Endothelial cell of hepatic sinusoid (primary cell): ENCODE measurements around the gene SLC1A2.

Source experiments
- in situ Hi-C: cut with HindIII; loops from 2 replicates; pipeline ENCODE4 v1.10.0; 2017; ENCODE audit warnings: low sequenced_read_pairs

Gene SLC1A2

GRCh38 chr11:35381709-35382322 lies 37.5 kb downstream of the SLC1A2 start:
- in situ Hi-C loops, result no loop called here

GRCh38 chr11:35380603-35381002 lies 38.8 kb downstream of the SLC1A2 start:
- in situ Hi-C loops, result no loop called here

- in situ Hi-C loops, result loop anchor here (5.0 kb wide), 2 partner anchors 40 to 105 kb away; partner anchors contain the start of gene SLC1A2
These were observed 42.1 kb downstream of the SLC1A2 start for GRCh38 chr11:35377262-35377661.

- in situ Hi-C loops, result loop anchor here (5.0 kb wide), 2 partner anchors 41 to 104 kb away; partner anchors contain the start of gene SLC1A2
These were observed 42.7 kb downstream of the SLC1A2 start for GRCh38 chr11:35376613-35377012.

GRCh38 chr11:35376118-35376510 lies 43.2 kb downstream of the SLC1A2 start:
- in situ Hi-C loops, result loop anchor here (5.0 kb wide), 2 partner anchors 41 to 104 kb away; partner anchors contain the start of gene SLC1A2

GRCh38 chr11:35375332-35376117 lies 43.8 kb downstream of the SLC1A2 start:
- in situ Hi-C loops, result loop anchor here (5.0 kb wide), 2 partner anchors 42 to 103 kb away; partner anchors contain the start of gene SLC1A2

GRCh38 chr11:35373284-35373933 lies 45.9 kb downstream of the SLC1A2 start:
- in situ Hi-C loops, result no loop called here

GRCh38 chr11:35372565-35373283 lies 46.6 kb downstream of the SLC1A2 start:
- in situ Hi-C loops, result no loop called here

GRCh38 chr11:35367491-35367890 lies 51.9 kb downstream of the SLC1A2 start:
- in situ Hi-C loops, result no loop called here

- in situ Hi-C loops, result no loop called here
These were observed 52.6 kb downstream of the SLC1A2 start for GRCh38 chr11:35366798-35367197.

- in situ Hi-C loops, result no loop called here
These were observed 53.4 kb downstream of the SLC1A2 start for GRCh38 chr11:35365961-35366360.

GRCh38 chr11:35365395-35365794 lies 54.0 kb downstream of the SLC1A2 start:
- in situ Hi-C loops, result no loop called here

GRCh38 chr11:35363854-35364780 lies 55.2 kb downstream of the SLC1A2 start:
- in situ Hi-C loops, result no loop called here

- in situ Hi-C loops, result no loop called here
These were observed 56.0 kb downstream of the SLC1A2 start for GRCh38 chr11:35363246-35363801.

- in situ Hi-C loops, result no loop called here
These were observed 56.8 kb downstream of the SLC1A2 start for GRCh38 chr11:35362521-35362980.

GRCh38 chr11:35360055-35360530 lies 59.3 kb downstream of the SLC1A2 start:
- in situ Hi-C loops, result no loop called here

- in situ Hi-C loops, result no loop called here
These were observed 59.9 kb downstream of the SLC1A2 start for GRCh38 chr11:35359321-35360054.

GRCh38 chr11:35358391-35358790 lies 61.0 kb downstream of the SLC1A2 start:
- in situ Hi-C loops, result no loop called here

GRCh38 chr11:35357923-35358322 lies 61.4 kb downstream of the SLC1A2 start:
- in situ Hi-C loops, result no loop called here
